Activated gamma-delta T cell treated with Interleukin-2 at 50 U/mL for 16 hours (primary cell): ENCODE results near the gene SLC39A11.

Source experiments
- DNase-seq: peaks from one replicate; pipeline ENCODE4 v3.0.0-alpha.2; 2020

The SLC39A11 gene

DNA sequence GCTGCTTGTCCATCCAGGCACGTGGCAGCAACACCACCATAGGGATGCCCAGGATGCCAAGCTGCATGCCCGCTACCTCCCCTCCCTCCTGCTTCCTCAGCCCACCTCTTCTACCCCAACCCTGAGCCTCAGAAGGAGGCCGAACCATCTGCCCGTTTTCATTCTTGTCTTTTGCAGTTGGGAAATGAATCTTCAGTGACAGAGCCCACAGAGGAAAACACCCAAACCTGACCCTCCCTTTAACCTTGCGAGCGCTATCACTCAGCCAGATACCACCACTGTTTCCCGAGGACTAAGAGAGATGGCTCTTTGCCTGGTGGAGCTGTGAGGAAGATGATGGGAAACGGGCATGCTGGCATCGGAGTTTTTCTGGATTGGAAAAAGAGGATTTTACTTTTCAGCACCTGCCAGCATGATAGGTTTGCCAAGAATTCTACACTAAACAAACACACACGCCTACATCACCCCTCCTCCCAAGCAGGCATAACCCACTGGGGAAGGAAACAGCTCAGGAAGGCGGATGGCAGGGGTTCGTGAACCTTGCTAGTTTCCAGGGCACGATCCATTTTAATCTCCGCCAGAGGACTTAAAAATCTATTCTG is 457.4 kb downstream of the SLC39A11 start:
- DNase-seq: no peak

DNA sequence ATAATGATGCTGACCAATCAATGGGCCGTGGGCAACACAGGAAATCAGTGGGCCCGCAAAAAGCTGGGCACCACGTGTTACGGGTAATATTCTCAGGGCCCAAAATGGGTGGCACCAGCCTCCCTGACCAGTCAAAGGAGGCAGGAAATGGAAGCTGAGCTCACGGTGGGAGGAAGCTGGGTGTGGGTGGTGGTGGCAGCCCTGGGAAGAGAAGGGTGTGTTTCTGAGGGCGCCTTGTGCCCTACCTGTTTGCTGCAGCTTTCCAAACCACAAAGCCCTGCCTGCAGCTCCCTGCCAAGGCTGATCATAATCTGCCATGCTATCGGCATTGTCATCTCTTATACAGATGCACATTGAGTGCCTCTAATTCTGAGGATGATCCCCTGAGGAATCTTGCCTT is 457.9 kb downstream of the SLC39A11 start:
- DNase-seq: no peak

DNA sequence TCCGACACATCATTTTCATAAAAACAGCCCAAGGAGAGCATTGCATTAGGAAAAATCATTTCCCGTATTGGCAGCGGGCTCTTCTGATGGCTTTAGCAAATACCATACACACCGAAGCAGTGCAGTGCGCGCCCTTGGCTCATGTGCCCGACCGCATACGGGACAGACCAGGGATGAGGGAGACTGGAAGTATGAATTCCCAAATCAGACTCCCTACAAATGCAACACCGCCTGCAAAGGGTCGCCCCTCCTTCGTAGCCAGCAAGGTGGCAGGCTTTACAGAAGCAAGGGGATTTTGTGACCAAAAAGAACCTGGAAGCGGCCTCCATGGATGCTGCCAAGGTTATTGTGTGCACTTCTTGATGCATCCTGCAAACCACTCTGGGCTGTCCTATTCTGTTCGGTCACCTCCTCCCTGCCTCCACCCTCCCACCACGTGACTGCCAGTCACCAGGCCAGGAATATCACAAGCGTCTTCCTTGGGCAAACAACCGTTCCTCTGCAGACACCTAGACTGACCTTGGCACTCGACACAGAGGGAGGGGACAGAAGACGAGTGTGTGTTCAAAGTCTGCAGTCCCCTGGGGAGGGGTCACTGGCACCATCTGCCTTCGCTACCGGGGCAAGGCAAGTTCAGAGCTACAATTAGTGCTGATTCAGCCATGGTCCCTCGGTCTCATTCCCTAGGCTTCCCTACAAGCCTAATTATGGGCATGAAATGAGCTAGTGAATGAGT is 460.4 kb downstream of the SLC39A11 start:
- DNase-seq: no peak

DNA sequence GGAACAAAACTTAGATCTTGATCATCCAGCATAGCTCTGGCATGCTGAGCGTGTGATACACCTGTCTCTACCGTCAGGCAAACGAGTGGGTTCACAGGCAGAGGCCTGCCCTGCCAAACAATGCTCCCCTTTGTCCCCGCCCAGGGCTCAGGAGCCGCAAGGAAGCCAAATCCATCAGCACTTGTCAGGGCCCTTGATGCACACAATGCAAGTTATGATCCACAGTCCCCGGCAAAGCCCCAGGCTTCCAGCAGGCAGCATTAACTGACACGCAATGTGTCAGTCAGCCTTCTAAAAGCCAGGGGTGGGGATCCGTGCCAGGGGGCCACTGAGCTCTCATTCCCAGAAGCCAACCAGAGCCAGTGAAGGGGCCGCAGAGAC is 460.9 kb downstream of the SLC39A11 start:
- no peak for DNase-seq

DNA sequence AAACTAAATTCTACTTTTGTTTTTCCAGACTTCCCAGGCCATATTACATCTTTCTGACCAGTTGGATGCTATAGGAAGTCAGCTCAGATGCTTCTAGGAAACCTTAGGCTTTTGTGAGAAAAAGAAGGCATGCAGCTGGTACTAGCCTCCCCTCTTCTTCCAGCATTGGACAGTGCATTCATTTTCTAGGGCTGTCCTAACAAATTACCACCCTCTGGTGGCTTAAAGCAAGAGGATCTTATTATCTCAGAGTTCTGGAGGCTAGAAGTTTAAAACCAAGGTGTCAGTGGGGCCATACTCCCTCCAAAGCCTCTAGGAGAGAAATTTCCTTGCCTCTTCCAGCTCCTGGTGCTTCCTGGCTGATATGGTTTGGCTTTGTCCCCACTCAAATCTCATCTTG is 467.8 kb downstream of the SLC39A11 start:
- no peak for DNase-seq

DNA sequence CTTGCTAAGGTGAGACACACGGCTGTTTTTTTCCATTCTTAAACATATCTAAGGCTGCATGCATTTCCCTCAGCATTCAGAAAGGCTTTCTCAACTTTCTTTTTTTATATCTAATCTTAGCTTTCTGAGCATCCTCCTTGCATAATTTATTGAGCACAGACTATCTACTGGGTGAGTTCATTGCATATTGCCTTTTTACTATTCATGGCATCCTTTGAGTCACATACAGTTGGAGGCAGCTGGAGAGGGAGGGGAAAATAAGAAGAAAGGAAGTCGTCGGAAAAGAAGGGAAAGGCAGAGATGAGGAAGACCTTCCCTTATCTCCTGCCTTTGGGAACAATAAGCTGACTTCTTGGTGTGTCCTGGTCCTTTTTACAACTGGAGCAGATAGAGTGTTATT is 468.3 kb downstream of the SLC39A11 start:
- DNase-seq: no peak

DNA sequence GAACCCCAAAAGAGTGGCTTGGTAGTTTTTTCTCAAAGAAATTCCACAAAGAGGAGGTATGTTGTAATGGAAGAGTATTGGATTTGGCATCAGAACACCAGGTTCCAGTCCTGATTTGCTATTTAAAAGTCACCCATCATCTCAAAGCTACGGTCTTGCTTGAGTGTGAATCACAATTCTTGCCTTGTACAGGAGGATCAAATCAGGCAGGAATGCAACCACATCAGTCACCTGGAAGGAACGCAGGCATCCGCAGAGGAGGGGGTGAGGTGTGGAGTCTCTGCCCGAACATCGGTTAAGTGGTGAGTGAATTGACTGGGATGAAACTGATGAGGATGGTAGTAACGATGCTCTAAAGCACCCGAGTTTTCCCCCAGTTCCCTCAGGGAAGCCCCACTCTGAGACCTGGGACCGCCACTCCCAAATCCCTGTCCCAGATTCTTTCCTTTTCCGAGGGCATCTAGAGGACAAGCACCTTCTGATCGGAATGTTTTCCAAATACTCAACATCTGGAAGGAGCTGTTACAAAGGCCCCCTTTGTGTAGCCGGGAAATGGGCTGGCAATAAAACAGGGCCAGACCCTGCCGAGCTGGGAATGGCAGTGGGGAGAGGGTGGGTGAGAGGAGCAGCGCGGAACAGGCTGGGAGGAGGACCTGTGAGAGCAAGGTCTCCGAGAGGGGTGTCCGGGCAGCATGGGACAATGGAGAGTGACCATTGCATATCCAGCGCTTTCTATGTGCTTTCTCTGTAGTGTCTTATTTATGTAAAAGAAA is 469.6 kb downstream of the SLC39A11 start:
- DNase-seq: no peak

DNA sequence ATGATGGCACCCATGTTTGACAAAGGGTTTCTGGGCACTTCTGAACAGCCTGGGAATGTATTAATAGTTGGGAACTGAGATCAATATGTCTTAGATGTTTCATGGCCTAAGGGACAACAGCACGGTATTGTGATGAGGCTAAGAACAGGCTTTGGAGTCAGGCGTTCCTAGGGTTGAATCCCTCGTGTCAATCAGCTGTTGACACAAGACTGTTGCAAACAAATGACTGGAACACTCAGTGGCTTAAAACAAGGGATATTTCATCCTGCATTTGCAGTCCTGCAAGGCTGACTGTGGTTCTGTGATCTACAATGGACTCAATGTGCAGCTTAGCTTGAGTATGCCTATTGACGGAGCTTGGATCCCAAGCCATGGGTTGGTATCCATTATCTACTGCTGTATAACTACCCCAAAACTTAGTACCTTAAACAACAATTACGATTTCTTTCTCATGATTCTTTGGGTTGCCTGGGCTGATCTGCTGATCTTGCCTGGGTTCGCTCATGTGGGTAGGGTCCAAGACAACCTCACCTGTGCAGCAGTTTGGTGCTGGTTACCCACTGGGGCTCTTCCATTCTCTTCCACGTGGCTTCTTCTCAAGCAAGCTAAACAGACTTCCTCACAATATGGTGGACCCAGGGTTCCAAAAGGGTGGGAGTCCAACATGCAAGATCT is 472.4 kb downstream of the SLC39A11 start:
- DNase-seq: no peak

DNA sequence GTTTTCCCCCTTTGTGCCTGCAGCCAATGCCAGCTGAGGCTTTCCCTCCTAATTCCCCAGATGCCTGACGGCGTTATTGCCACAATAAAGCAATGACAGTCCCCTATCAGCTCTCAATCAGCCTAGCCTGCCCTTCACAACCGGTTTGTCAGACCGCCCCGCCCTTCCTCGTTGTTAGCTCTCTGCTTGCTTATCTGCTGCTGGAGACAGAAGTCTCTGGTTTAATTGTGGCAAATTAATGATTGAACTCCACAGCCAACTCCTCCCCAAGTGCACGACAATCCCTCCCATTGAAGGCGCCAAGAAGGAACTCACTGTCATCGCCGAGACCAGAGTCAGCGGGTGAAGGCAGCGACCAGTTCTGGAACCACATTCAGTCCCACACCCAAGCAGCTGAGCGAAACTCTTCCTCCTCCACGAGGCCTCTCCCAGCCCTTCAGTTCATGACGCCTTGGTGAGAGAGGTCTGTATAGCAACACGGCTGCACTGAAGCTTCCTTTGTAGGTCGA is 474.4 kb downstream of the SLC39A11 start:
- DNase-seq: no peak

DNA sequence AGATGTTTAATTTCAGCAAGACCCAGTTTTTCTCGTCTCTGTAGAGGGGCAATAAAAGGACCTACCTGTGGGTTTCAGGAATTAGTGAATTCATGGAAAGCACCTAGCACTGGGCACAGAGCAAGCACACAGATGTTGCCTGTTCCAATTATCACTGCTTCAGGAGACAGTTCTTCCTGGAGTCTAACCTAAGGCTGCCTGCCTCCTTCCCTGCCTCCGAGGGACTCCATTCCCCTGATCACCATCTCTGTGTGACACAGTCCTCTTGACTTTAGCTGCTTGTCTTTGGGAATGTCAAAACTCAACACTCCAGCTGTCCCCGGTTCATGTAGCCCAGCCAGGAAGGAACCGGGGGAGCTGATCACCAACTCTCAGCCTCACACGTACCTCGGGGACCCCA is 474.9 kb downstream of the SLC39A11 start:
- no peak for DNase-seq

DNA sequence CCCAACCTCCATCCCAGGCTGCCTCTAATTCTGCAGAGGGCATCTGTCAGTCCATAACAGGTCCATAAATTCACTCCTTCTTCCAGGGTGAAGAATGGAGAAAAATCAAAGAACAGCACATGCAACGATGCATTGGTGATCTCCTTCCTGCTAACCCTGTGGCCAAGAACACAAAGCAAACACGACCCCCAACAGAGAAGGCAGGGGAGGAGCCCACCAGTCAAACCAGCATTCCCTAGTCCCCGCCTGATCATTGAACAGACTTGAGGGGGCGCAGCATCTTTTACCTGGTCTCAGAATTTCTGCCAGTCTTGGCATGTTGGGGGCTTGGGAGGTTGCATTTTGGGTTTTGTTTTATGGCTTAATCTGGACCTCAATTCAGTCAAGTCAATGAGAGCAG is 476.0 kb downstream of the SLC39A11 start:
- DNase-seq: no peak

DNA sequence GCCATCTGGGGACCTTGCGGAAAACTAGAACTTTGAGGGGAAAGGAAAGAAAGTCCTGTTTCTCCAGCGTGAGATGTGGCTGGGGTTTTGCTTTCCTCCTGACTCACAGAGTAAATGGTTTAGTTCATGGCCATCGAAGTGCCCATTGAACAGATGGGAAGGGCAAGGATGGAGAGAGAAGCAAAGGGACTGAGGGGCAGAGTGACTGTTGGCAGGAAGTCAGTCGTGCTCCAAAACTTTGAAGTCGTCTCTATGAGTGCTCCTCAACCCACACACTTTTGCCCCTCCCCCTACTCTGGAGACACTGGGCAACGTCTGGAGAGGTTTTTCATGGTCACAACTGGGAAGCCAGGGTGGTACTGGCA is 476.9 kb downstream of the SLC39A11 start:
- DNase-seq: no peak

DNA sequence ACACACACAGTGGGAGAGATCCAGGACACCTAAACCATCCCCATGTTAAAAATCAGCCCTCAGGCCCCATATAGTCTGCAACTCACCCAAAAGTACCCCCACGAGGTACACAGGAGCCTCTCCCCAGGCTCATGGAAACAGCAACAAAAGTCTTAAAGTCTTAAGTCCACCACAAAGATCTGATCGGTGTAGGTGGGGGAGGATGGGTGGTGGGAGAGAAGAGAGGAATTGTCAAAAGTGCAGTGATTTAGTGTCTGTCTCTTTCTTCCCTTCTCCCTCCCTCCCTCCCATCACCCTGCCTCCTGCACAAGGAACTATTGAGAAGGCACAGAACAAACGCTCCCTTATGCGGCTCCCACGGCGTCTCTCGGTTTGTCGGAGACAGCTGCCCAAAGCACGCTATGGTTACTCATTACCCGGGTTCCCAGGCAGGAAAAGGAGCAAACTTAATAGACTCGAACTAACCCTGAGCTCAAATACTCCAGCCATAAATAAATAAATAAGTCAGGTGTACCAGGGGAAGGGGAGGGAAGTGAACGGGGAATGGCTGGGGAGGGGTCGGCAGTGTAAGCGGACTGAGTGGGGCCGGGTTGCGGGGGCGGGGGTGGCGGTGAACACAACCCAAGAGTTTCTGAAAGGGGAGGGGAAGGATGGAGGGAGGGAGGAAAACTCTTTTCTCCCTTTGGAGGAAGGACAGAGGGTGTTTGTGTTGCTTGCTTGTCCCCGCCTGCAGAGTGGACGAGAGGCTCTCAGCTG is 477.4 kb downstream of the SLC39A11 start:
- DNase-seq: no peak

DNA sequence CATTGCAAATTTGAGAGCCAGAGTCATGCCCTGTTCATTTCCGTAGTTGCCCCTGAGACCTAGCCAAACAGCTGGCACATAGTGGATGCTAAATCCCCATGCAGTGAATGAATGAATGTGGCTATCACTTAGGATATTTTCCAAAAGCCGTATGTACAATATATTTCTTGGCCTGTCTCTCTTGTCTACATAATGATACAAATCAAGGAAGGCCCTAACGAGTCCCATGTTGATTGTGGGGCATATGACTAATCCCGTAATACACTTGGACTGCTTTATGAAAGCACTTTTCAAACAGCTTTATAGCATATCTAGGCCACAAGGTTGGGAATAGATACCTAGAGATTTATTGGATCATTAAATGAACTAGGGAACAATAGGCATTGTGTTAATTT is 478.0 kb downstream of the SLC39A11 start:
- no peak for DNase-seq

DNA sequence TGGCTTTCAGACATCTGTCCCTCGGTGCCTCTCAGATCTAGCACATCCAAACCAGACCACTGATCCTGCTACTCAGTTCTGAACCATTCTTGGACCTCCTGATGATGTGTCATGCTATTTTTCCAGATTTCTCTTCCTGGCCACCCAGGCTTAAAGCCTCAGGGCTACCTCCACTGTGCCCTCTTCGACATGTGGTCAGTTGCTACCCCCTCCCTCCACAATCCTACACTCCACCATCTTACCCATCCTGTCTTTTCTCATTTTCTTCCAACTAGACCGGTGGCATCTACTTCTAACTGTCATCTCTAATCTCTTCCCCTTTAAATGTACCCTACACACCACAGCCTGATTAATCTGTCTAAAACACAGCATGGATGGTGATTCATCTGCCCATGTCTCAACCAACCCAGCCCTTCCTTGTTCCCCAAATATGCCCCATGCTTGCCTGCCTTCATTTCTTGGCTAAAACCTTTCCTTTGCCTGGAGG is 478.6 kb downstream of the SLC39A11 start:
- DNase-seq: no peak

DNA sequence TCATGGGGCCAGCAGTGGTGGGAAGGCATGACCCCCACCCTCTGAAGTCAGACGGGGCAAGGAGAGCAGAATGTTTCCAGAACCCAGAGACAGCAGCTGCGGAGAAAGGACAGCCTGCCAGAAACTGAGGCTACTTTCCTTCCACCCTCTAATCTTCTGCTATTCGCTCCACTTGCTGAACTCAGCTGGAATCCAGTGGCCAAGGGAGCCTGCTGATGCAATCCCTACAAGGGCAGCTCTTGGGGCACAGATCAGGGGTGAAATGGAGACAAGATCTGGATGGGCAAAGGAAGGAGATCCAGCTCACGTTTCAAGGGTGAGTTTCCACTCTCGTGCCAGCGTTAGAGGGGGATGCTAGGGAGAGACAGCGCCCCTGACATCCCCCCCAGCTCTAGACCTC is 479.1 kb downstream of the SLC39A11 start:
- DNase-seq: no peak

DNA sequence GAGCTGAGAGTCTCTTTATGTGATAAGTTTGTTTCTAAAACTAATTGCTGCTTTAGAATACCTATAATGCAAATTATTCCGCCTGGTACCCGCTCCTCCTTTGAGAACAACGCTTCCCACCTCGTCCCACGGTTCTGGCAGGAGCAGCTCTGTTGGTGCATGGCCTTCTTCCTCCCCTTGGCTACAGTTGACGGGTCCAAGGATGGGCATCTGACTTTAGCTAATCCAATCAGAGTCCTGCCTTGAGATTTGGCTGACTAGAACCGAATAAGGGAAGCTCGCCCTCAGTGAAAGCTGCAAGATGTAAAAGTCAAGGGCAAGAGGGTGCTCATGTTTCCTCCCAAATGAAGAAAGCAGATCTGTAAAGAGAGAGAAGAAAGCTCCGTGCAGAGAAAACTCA is 481.3 kb downstream of the SLC39A11 start:
- DNase-seq: no peak

DNA sequence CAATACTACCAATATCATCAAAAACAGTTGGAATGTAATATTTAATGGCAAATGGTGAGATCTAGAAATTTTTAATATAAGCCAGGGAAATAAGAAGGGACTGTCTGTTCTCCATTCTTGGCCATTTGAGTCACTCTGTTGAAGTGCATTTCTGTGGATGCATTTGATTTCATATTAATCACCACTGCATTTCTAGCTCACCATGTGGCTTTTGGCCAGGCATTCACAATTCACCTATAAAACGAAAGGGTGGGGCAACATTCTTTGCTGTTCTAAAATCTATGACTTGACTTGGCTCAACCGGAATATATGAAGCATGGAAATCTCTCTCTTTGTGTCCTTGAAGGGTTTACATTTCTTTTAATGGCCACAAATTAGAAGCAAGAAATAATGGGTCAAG is 483.0 kb downstream of the SLC39A11 start:
- no peak for DNase-seq

DNA sequence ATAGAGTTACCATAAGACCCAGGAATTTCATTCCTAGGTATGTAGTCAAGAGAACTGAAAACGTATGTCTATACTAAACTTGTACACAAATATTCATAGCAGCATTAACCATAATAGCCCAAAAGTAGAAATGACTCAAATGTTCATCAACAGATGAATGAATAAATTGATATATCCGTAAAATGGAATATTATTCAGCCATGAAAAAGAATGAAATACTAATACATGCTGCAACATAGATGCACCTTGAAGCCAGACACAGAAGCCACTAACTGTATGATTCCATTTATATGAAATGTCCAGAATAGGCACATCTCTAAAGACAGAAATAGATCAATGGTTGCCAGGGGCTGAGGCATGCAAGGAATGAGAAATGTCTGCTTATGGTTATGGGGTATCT is 484.1 kb downstream of the SLC39A11 start:
- no peak for DNase-seq

DNA sequence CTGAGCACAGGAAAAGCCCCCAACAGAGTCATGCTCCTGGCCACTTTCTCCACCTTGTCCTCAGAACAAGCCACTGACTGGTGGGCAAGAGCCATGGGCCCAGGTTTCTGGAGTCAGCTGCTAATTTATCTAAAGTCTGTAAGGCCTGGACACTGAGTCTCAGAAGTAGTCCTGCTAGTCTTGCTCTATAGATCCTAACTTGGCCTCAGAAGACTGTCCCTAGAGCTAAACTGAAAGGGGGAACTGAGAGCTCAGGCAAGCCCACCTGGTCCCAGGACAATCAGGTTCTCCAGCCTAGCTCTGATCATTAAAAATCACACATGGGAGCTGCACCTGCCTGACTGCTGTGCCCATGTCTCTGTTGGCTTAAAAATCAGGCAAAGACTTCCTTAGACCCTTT is 485.8 kb downstream of the SLC39A11 start:
- no peak for DNase-seq

DNA sequence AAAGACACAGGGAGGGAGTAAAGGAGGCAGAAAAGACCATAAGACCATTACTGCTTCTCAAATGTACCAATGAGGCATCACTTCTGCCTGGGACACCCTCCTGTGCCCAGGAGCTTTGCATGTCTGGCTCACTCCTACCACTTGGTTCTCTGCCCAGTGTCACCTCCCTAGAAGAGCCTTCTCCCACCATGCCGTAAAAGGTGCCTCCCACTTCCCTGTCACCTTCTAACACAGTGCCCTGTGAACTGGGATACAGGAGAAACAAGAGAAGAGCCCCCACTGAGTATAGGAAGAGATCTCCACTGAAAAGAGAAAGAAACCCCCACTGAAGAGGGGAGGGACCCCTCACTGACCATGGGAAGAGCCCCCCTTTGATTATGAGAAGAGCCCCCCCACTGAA is 486.9 kb downstream of the SLC39A11 start:
- no peak for DNase-seq

DNA sequence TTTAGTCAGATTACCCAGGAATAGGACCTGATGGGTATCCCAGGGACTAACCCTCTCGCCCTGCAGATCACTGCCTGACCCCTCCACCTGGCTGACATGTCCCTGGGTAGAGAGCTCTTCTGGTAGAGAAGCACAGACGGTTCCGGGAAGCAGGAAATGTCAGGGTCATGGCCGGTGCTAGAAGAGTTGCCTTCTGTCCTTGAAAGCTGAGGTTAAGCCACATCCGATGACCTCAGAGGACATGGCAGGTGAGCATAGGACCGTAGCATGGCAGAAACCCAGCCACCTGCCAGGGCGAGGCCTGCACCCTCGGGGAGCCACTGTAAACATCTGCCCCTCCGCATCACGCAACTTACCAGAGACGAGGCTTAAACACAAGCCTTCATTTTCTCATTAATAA is 488.0 kb downstream of the SLC39A11 start:
- no peak for DNase-seq
